ENCODE measurements around the gene ZNF710. TPM values are rescaled to one million over a fixed set of nuclear protein-coding genes. Genes with fewer than 3 reads are reported as not detected.
A peak's percentile ranks its signal among the peaks of the same experiment; 100 is the strongest.

The ZNF710 gene
- total and polyA plus RNA-seq, 2 of the 13 experiments (the other 11 are each of a cell fraction or from before 2014, with no cell fraction given), result 4.7 to 20.6 TPM

DNA sequence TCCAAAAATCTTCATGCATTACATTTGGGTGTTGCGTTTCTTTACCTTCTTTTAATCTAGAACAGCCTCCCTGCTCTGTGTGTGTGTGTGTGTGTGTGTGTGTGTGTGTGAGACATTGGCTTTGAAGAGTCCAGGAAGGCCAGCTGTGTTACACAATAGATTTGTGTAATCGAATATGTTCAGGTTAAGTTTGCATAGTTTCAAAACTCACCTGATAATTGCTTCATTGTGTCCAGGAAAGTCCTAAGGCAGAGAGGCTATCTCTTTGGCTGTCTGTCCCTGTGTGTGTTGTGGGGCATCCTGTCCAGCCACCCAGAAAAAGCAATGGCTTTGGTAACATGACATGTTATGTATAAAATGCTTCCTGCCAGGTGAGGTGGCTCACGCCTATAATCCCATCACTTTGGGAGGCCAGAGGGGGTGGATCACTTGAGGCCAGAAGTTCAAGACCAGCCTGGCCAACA is 37.5 kb downstream of the ZNF710 start (continued):
- TF ChIP-seq, protein P1, sequence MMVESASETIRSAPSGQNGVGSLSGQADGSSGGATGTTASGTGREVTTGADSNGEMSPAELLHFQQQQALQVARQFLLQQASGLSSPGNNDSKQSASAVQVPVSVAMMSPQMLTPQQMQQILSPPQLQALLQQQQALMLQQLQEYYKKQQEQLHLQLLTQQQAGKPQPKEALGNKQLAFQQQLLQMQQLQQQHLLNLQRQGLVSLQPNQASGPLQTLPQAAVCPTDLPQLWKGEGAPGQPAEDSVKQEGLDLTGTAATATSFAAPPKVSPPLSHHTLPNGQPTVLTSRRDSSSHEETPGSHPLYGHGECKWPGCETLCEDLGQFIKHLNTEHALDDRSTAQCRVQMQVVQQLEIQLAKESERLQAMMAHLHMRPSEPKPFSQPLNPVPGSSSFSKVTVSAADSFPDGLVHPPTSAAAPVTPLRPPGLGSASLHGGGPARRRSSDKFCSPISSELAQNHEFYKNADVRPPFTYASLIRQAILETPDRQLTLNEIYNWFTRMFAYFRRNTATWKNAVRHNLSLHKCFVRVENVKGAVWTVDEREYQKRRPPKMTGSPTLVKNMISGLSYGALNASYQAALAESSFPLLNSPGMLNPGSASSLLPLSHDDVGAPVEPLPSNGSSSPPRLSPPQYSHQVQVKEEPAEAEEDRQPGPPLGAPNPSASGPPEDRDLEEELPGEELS (CRISPR knock-in tag; IDR thresholded peaks at IDR 0.05), result peak; percentile 77
- 0 out of 2 replicates have a peak, but pooled peaks have one; percentile 40 for TF ChIP-seq ZBTB4 (CRISPR knock-in tag; IDR thresholded peaks at IDR 0.05; ENCODE audit: borderline replicate concordance)
- TF ChIP-seq SALL1 (CRISPR knock-in tag; IDR thresholded peaks at IDR 0.05), result peak; percentile 70; the same call in 1 of the 2 replicates
- TF ChIP-seq ZNF747 (CRISPR knock-in tag; IDR thresholded peaks at IDR 0.05; ENCODE audit: borderline replicate concordance), result peak; percentile 48; the same call in 1 of the 2 replicates
- no peak for TF ChIP-seq HNRNPK (IDR thresholded peaks at IDR 0.05; ENCODE audit: low read depth, low read length, poor library complexity, severe bottlenecking)
- TF ChIP-seq ZNF121 (CRISPR knock-in tag; IDR thresholded peaks at IDR 0.05), result peak; percentile 82
- TF ChIP-seq CREB1 (IDR thresholded peaks at IDR 0.05), result no peak
- TF ChIP-seq CREB1 (CRISPR knock-in tag; IDR thresholded peaks at IDR 0.05), result peak; percentile 58; the same call in 1 of the 2 replicates
- TF ChIP-seq TBX2 (CRISPR knock-in tag; IDR thresholded peaks at IDR 0.05; ENCODE audit: borderline replicate concordance), result peak; percentile 86; the same call in 1 of the 2 replicates
- TF ChIP-seq THAP11 (CRISPR knock-in tag; IDR thresholded peaks at IDR 0.05), result peak; percentile 30; the same call in 1 of the 2 replicates
- no peak for TF ChIP-seq ZNF407 (CRISPR knock-in tag; IDR thresholded peaks at IDR 0.05; ENCODE audit: not compliant biosample characterization)
- TF ChIP-seq, protein P2, sequence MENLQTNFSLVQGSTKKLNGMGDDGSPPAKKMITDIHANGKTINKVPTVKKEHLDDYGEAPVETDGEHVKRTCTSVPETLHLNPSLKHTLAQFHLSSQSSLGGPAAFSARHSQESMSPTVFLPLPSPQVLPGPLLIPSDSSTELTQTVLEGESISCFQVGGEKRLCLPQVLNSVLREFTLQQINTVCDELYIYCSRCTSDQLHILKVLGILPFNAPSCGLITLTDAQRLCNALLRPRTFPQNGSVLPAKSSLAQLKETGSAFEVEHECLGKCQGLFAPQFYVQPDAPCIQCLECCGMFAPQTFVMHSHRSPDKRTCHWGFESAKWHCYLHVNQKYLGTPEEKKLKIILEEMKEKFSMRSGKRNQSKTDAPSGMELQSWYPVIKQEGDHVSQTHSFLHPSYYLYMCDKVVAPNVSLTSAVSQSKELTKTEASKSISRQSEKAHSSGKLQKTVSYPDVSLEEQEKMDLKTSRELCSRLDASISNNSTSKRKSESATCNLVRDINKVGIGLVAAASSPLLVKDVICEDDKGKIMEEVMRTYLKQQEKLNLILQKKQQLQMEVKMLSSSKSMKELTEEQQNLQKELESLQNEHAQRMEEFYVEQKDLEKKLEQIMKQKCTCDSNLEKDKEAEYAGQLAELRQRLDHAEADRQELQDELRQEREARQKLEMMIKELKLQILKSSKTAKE (CRISPR knock-in tag; IDR thresholded peaks at IDR 0.05; ENCODE audit: borderline replicate concordance), result peak; percentile 88
- peak; percentile 58; the same call in 1 of the 2 replicates for TF ChIP-seq FOXA3 (CRISPR knock-in tag; IDR thresholded peaks at IDR 0.05)

All from HepG2 (cell line).